Measurements from ENCODE around the gene ZCCHC14. TPM values are rescaled to one million over a fixed set of nuclear protein-coding genes. Genes with fewer than 3 reads are reported as not detected.

The ZCCHC14 gene
- total and polyA plus RNA-seq, 10 donors = 1.6 to 18.3 (median 13.2) TPM

GRCh38 chr16:87368029-87368770 is 124.6 kb downstream of the ZCCHC14 start:
- TF ChIP-seq POLR2A (IDR thresholded peaks at IDR 0.05) (no peak), CTCF (IDR thresholded peaks at IDR 0.05 in 8 of 11, conservative IDR thresholded peaks at IDR 0.05 in 3 of 11) (no peak), POLR2AphosphoS5 (IDR thresholded peaks at IDR 0.05) (no peak)
- Histone ChIP-seq H3K36me3 (peaks cover 0 to 37% (median 0%) of the 10 kb centered on the region in 6 donors), H3K4me3 (no peak overlapping the region), H3K9me3 (no peaks in the 10 kb centered on the region), H3K4me1 (peaks cover 0 to 67% (median 37%) of the 10 kb centered on the region in 6 donors), H3K27me3 (replicated peaks in 1 of 7) (no peaks in the 10 kb centered on the region), H3K27ac (no peak overlapping the region)
- intact Hi-C loops (cut with DNase I; ENCODE audit: low total_unique reads) = no loop called here
- no peak for DNase-seq
- WGBS, 5 donors = 37 to 46% (median 43%) methylated on average over 5 of the region's 5 CpGs

- Histone ChIP-seq H3K36me3 (peaks cover 0 to 41% (median 0%) of the 10 kb centered on the region in 6 donors), H3K27ac (no peak overlapping the region), H3K9me3 (no peaks in the 10 kb centered on the region), H3K4me1 (peaks cover 0 to 65% (median 37%) of the 10 kb centered on the region in 6 donors), H3K4me3 (no peak overlapping the region), H3K27me3 (replicated peaks in 1 of 7) (no peaks in the 10 kb centered on the region)
- intact Hi-C loops (cut with DNase I; ENCODE audit: low total_unique reads) = no loop called here
- TF ChIP-seq POLR2A (IDR thresholded peaks at IDR 0.05) (no peak), CTCF (IDR thresholded peaks at IDR 0.05 in 8 of 11, conservative IDR thresholded peaks at IDR 0.05 in 3 of 11) (no peak), POLR2AphosphoS5 (IDR thresholded peaks at IDR 0.05) (no peak)
- 87 to 94% (median 91%) methylated on average over 9 of the region's 9 CpGs for WGBS, 5 donors
- no peak for DNase-seq
These were observed 125.3 kb downstream of the ZCCHC14 start for GRCh38 chr16:87367529-87367928.

GRCh38 chr16:87366930-87367329 is 125.9 kb downstream of the ZCCHC14 start:
- Histone ChIP-seq H3K27ac (no peak overlapping the region), H3K4me1 (peaks cover 0 to 59% (median 37%) of the 10 kb centered on the region in 6 donors), H3K27me3 (replicated peaks in 1 of 7) (no peaks in the 10 kb centered on the region), H3K9me3 (no peaks in the 10 kb centered on the region), H3K4me3 (no peak overlapping the region), H3K36me3 (peaks cover 0 to 47% (median under 1%) of the 10 kb centered on the region in 6 donors)
- 83 to 95% (median 90%) methylated on average over 1 of the region's 1 CpG for WGBS, 5 donors
- intact Hi-C loops (cut with DNase I; ENCODE audit: low total_unique reads) = no loop called here
- TF ChIP-seq POLR2AphosphoS5 (IDR thresholded peaks at IDR 0.05) (no peak), POLR2A (IDR thresholded peaks at IDR 0.05) (no peak), CTCF (IDR thresholded peaks at IDR 0.05 in 8 of 11, conservative IDR thresholded peaks at IDR 0.05 in 3 of 11) (no peak)
- no peak for DNase-seq

GRCh38 chr16:87366288-87366687 is 126.5 kb downstream of the ZCCHC14 start:
- Histone ChIP-seq H3K4me1 (peaks cover 0 to 53% (median 37%) of the 10 kb centered on the region in 6 donors), H3K27ac (no peak overlapping the region)

More at GRCh38 chr16:87366288-87366687, 126.5 kb downstream of the ZCCHC14 start:
- WGBS, 5 donors = 92 to 94% (median 93%) methylated on average over 4 of the region's 4 CpGs
- TF ChIP-seq POLR2A (IDR thresholded peaks at IDR 0.05) (no peak), POLR2AphosphoS5 (IDR thresholded peaks at IDR 0.05) (no peak), CTCF (IDR thresholded peaks at IDR 0.05 in 8 of 11, conservative IDR thresholded peaks at IDR 0.05 in 3 of 11) (no peak)
- DNase-seq = no peak
- Histone ChIP-seq H3K4me3 (no peak overlapping the region), H3K36me3 (peaks cover 0 to 53% (median 6%) of the 10 kb centered on the region in 6 donors), H3K27me3 (replicated peaks in 1 of 7) (no peaks in the 10 kb centered on the region), H3K9me3 (no peaks in the 10 kb centered on the region)
- intact Hi-C loops (cut with DNase I; ENCODE audit: low total_unique reads) = no loop called here

Measured in spleen (tissue), 11 donors.